Posterior vena cava (tissue), 2 donors: ENCODE results near the gene SULT1C2. TPM values are rescaled to one million over a fixed set of nuclear protein-coding genes. Genes with fewer than 3 reads are reported as not detected.
"Not testable (repeated sequence)": the region's sequence is repeated elsewhere in the genome, so short reads cannot be mapped to it uniquely, and the experiment has no call there.

Experiments
- DNase-seq: peaks from one replicate; pipeline ENCODE4 v3.0.0-alpha.2; 2020; ENCODE audit warnings: low spot score
- intact Hi-C, 2 donors: fragments of 100-400 bp; cut with DNase I; formaldehyde crosslinking; loops; one replicate each; pipeline versions ENCODE4 v1.14.1 to v1.14.2; 2022 to 2023
- total RNA-seq, 2 donors: library from RNA; stranded (reverse); fragmentation: NEBNext Ultra II Directional; extraction: Animal tissue kit (Norgen Biotek cat#: 25700); gene quantifications; one replicate each; pipeline ENCODE4 v1.2.1, GENCODE V29; 2021
- donor health status: DM: yes; HTN: yes; CAD: no.
- donor health status: DM: yes; HTN: yes; CAD: no.

Gene SULT1C2
- total RNA-seq, 2 donors from 2014 or later = 1.1 TPM; not detected in 1

DNA sequence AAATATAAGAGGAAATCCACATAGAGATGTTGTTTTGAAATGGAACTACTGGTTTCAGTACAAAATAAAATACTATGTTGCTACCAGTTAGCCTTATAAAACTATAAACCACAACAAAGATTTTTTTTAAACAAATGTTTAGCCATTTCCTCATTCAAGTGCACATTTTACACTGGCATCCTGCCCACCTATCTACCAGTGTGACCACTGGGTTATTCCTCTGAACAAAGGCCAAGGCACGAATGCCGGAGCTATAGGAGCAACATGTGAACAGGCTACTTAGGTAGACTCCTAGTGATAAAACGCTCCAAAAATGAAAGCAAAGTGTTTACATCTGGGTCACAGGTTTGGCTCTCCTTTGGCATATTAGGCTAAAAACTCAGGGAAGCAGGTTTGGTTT lies 57.3 kb downstream of the SULT1C2 start:
- intact Hi-C loops = no loop called here
- DNase-seq = no peak

DNA sequence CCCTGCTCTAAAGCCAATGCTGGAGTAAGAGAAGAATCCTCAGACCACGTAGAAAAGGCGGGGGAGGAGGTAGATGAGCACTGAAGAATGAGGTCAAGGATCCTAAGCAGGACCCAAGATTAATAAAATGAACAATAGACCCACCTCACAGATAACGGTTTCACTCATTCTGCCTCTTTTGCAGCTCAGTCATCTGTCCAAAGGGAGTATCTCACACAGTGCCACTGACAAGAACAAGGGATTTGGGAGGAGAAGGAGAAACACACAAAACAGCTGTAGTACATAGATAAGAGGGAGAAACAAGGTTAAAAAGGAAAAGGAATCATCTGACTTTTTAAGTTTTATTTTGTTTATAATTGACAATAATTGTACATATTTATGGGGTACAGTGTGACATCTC lies 58.1 kb downstream of the SULT1C2 start:
- intact Hi-C loops = no loop called here
- DNase-seq = no peak

DNA sequence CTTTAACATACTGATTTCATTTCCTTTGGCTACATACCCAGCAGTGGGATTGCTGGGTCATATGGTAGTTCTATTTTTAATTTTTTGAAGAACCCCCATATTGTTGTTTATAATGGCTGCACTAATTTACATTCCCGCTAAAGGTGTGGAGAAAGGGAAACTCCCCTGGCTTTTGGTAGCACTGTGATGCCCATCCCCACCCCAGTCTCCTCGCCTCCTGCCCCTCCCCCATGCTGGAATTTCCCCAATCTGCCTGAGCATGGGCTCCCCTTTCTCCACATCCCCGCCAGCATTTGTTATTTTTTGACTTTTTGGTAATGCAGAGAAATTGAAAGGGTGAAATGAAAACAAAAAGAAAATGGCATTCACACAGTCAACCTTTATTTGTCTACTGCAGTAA lies 59.1 kb downstream of the SULT1C2 start:
- intact Hi-C loops = no loop called here
- no peak for DNase-seq

DNA sequence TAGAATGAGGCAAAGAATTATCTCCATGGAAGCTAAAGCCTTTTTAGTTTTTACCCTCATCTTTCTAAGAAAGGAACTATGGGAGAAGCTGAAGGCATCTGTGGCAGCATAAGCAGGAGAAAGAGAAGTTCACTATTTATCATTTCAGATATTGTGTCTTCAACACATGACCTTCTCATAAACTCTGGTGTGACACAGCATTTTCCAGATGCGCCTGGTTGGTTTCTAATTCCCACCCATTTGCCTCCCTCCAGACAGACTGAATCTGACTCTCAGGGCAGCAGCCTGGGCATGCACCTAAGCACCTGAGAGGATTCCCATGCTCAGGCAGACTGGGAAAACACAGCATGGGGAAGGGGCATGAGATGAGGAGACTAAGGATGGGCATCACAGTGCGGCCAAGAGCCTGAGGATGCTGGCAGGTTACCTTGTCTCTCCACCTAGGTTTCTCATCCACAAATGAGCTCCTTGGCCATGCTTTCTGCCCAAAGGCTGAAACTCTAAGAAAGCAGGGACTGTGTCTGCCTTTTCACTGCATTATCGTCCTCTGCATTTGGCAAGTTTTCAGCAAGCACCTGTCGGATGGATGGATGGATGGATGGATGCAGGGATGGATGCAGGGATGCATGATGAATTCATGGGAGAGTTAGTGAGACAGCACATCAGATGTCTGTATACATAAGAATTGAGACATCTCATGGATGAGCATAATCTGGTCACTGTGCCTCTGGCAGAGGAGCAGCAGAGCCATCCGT lies 60.3 kb downstream of the SULT1C2 start:
- intact Hi-C loops = no loop called here
- DNase-seq = no peak

DNA sequence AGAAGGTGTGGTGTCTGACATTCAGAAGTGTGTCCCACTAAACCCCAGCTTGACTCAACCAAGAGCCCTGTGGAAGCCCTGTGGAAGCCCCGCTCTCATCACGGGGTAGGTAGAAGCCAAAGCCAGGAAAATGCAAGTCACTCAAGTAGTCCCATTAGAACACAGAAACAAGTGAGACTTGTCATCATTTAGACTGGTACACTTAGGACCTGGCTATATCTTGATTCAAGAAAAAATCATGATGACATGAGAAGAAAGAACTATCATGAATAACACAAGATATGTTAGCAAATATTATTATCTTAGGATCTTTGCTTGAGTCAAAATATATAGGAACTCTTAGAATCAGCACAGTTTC lies 60.9 kb downstream of the SULT1C2 start:
- DNase-seq = no peak
- intact Hi-C loops = no loop called here

DNA sequence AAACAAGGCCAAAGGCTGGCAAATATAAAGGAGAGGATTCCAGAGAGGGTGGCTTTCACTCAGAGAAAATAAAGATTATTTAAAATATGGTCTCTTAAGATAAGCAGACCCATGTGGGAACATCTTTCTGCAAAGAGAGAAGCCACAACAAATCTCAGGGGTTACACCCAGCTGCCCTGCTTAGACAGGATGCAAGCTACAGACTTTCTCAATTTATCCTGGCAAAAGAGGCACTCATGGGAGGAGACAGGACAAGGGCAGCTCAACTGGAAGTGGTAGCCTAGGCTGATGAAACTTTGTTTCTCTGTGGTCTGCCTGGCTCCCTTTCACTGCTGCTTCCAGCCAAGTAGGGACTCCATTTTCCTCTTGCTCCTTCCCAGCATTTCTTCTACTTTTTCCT lies 63.2 kb downstream of the SULT1C2 start:
- DNase-seq = no peak
- intact Hi-C loops = no loop called here

DNA sequence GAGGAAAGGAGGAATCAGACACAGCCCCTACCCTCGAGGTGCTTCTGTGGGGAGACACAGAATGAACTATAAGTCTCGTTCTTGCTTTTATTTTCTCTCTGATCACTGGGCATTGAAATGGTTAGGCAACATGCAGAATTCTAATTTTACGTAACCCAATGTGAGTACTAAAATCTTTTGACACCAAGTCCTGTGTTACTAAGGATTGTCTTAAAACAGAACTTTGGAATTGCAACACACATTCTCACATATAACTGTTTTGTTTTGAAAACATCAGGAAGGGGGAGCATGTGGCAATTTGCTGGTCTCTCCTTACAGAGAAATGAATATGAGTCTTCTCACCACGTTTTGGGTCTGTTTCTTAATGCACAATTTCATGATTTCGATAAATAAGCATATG lies 65.4 kb downstream of the SULT1C2 start:
- intact Hi-C loops = no loop called here
- DNase-seq = no peak

DNA sequence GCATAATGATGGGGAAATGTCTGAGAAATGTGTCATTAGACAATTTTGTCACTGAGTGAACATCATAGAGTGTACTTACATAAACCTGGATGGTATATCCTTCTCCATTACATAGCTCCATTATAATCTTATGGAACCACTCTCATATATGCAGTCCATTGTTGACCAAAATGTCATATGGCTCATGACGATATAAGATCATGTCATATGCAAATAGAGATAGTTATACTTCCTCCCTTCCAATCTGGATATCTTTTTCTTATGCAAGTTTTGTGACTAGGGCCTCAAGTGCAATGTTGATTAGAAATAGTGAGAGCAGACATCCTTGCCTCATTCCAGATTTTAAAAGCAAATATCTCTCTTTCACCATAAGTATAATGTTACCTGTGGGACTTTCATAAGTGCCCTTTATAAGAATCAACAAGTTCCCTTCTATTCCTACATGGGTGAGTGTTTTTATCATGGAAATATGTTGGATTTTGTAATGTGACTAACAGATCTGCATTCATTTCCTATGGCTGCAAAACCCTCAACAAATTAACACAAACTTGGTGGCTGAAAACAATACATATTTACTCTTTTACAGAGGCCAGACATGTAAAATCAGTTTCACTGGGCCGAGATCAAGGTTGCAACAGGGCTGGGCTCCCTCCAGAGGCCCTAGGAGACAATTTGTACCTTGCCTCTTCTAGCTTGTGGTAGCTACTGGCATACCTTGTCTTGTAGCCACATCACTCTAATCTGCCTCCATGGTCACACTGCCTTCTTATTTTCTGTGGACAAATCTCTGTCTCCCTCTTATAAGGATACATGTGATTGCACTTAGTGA lies 67.4 kb downstream of the SULT1C2 start:
- intact Hi-C loops = no loop called here
- DNase-seq = no peak

DNA sequence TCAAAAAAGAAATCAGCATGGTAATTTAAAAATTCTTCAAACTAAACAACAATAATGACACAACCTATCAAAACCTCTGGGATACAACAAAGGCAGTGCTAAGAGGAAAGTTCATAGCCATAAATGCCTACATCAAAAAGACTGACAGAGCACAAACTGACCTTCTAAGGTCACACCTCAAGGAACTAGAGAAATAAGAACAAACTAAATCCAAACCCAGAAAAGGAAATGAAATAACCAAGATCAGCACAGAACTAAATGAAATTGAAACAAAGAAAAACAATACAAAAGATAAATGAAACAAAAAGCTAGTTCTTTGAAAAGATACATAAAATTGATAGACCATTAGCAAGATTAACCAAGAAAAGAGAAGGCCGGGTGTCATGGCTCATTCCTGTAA lies 70.6 kb downstream of the SULT1C2 start:
- intact Hi-C loops, DNase-seq: not testable (repeated sequence)

Other genes with a start within 250 kb of the SULT1C2 start
- not detected for gene SULT1C3, start 48.9 kb upstream of the SULT1C2 start, total RNA-seq
- 1 to 10 TPM; 2.7 to 2.8 TPM for gene SULT1C4, start 89.1 kb downstream of the SULT1C2 start, total RNA-seq
- gene GCC2, start 160.3 kb downstream of the SULT1C2 start, total RNA-seq = 10 to 100 TPM; 35.8 to 39.8 TPM
- gene LIMS1, start 245.6 kb downstream of the SULT1C2 start, total RNA-seq = 10 to 100 TPM; 58.6 to 68.9 TPM